ENCODE results near the gene P3H1. TPM values are rescaled to one million over a fixed set of nuclear protein-coding genes. Genes with fewer than 3 reads are reported as not detected.

Gene P3H1
- total RNA-seq, 1 donor from 2014 or later, result 123 TPM

DNA sequence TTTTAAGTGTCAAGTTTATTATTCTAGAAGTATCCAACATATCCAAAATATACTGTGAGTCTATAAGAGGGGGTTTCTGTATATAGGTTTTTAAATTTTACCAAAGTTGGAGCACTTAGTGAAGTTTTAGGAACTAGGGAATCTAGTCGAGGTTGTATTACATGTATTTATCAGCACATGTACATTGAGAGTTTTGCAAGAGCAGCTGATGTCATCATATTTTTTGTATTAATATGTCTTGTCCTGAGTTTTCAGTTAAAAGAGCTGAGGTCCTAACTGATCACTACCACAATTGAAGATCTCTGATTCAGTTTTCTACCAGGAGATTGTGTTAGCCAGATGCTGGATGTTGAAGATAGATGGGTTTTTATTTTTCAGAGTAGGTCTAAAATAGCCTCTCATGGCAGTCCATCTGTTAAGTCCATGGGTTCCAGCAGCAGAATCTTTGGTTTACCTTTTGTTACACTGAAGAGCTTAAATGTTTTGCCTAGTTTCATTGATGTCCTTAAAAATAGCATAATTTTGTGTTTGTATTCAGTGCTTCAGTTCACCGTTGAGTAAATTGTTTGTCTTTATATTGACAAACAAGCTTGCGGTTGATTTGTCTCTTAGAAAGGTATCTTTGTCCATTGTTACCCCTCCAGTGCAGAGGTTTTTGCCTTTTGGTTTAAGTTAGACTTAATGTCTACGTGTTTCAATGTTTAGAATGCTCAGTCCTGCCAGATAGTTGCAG lies 68.6 kb downstream of the P3H1 start:
- H3K27me3 Mint-ChIP-seq (ENCODE audit: low read depth), result no peaks in the 10 kb centered on the region
- H3K4me1 Mint-ChIP-seq, result peaks cover 8% of the 10 kb centered on the region
- DNase-seq (ENCODE audit: low spot score in 2 of 2, unreplicated experiment in 2 of 2), result no peak
- TF ChIP-seq, protein P1, sequence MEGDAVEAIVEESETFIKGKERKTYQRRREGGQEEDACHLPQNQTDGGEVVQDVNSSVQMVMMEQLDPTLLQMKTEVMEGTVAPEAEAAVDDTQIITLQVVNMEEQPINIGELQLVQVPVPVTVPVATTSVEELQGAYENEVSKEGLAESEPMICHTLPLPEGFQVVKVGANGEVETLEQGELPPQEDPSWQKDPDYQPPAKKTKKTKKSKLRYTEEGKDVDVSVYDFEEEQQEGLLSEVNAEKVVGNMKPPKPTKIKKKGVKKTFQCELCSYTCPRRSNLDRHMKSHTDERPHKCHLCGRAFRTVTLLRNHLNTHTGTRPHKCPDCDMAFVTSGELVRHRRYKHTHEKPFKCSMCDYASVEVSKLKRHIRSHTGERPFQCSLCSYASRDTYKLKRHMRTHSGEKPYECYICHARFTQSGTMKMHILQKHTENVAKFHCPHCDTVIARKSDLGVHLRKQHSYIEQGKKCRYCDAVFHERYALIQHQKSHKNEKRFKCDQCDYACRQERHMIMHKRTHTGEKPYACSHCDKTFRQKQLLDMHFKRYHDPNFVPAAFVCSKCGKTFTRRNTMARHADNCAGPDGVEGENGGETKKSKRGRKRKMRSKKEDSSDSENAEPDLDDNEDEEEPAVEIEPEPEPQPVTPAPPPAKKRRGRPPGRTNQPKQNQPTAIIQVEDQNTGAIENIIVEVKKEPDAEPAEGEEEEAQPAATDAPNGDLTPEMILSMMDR (IDR thresholded peaks at IDR 0.05; ENCODE audit: unreplicated experiment), result no peak
- H3K9me3 Mint-ChIP-seq, result no peaks in the 10 kb centered on the region
- no peak overlapping the region for H3K27ac Mint-ChIP-seq
- H3K36me3 Mint-ChIP-seq, result peaks cover 65% of the 10 kb centered on the region
- no peak overlapping the region for H3K4me3 Mint-ChIP-seq

Other genes with a start within 250 kb of the P3H1 start
- gene PPIH, start 108.6 kb downstream of the P3H1 start, total RNA-seq, result 42.5 to 44.1 TPM (median 43.3 TPM) in 3 replicates
- 405 to 423 TPM (median 411 TPM) in 3 replicates for gene YBX1, start 84.6 kb downstream of the P3H1 start, total RNA-seq
- 1.6 to 1.7 TPM (median 1.6 TPM) in 3 replicates for gene CLDN19, start 26.8 kb downstream of the P3H1 start, total RNA-seq
- gene C1orf50, start 221 bp upstream of the P3H1 start, total RNA-seq, result 6.5 to 10.4 TPM (median 7.4 TPM) in 3 replicates
- gene TMEM269, start 18.0 kb upstream of the P3H1 start, total RNA-seq, result 0.54 to 0.98 TPM (median 0.91 TPM) in 3 replicates
- gene ERMAP, start 50.1 kb upstream of the P3H1 start, total RNA-seq, result 14.7 to 17.2 TPM (median 15.4 TPM) in 3 replicates
- 44.3 to 48.1 TPM (median 45.4 TPM) in 3 replicates for gene SVBP, start 50.4 kb upstream of the P3H1 start, total RNA-seq
- 14.2 to 15.2 TPM (median 14.2 TPM) in 3 replicates for gene ZNF691, start 79.6 kb upstream of the P3H1 start, total RNA-seq
- gene SLC2A1, start 191.8 kb upstream of the P3H1 start, total RNA-seq, result 786 to 841 TPM (median 827 TPM) in 3 replicates

All from mesothelial cell of epicardium (in vitro differentiated cells).